ENCODE measurements around the gene INS.
"Not testable (repeated sequence)": the region's sequence is repeated elsewhere in the genome, so short reads cannot be mapped to it uniquely, and the experiment has no call there.

Gene INS

GRCh38 chr11:2131371-2132236 is 29.4 kb downstream of the INS start:
- DNase-seq, result no peak

DNA sequence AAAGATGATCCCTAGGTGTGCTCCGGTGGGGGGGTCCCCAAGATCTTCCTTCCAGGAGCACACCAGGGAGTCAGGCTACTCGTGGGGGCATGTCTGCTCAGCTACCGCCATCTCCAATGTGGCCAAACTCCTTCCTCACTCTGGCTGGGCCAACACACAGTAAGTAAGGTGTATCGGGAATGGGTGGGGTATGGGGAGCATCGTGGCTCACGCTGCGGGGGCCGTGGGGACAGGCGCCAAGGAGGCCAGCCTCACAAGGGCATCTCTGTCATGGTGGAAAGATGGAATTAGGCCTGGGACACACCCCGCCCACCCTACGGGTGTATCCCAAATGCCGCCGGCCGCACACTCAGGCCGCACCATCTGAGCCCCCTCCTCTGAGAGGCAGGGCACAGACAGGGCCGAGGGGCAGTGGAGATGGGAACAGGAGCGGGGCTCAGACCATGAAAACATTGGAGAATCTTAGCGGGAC is 30.1 kb downstream of the INS start:
- no peak for DNase-seq

DNA sequence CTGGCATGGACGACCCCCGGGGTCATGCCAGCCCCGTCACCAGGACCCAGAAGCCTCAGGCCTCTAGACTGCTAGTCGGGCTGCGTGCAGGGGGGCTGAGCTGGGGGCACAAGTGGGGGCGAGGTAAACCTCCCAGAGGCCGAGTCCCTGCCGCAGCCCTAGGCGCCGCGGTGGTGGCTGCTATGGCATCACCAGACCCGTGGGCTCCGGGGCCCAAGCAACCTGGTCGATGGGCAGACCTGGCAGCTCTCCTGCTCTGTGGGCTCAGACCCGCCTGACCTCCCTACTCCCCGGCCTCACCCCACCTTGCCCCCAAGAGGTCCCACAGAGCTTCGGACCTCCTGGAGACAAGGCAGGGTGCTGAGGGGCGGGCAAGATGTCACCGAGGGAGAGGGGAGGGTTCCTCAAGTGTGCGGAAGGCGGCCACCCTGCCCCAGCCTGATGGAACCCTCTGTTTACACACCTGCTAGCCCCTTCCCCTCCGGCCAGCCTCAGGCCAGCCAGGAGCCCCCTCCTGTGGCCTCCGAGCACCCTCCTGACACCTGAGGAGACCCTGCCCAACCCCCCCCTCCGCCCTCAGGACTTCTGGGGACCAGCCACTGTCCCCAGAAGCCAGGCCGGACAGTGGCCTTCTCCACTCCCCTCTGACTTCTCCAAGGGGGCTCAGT is 31.2 kb downstream of the INS start:
- DNase-seq, result no peak

GRCh38 chr11:2129308-2129698 is 31.7 kb downstream of the INS start:
- no peak for DNase-seq

- DNase-seq, result no peak
Measured at GRCh38 chr11:2128511-2129307, 32.3 kb downstream of the INS start.

- DNase-seq, result no peak
Measured at GRCh38 chr11:2128130-2128510, 32.9 kb downstream of the INS start.

DNA sequence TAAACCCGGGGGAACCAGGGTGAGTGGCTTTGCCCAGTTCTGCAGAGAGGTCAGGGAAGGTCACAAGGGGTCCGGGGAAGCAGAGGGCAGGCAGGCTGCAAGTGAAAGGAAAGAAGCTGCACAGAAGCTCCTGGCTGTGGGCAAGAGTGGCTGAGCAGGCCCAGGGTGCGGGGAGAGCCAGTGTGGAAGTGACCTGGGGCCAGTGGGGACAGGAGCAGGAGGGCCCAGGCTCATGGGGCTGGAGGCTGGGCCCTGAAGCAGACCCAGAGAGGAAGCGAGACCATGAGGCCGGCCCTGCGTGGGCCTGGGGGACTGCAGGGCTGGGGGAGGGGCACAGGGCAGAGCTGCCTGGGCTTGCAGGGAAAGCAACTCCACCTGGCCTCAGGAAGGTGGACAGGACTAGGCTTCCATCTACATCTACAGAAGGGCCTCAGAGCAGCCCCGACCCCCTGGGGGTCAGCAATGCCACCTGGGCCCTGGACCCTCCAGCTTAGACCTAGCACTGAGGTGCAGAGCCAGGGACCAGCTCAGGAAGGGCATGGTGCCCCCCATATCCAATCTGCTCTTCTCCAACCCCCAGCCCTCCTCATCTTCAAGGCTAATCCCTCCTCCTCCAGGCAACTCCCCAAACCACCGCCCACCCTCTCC is 33.4 kb downstream of the INS start:
- DNase-seq, result no peak

DNA sequence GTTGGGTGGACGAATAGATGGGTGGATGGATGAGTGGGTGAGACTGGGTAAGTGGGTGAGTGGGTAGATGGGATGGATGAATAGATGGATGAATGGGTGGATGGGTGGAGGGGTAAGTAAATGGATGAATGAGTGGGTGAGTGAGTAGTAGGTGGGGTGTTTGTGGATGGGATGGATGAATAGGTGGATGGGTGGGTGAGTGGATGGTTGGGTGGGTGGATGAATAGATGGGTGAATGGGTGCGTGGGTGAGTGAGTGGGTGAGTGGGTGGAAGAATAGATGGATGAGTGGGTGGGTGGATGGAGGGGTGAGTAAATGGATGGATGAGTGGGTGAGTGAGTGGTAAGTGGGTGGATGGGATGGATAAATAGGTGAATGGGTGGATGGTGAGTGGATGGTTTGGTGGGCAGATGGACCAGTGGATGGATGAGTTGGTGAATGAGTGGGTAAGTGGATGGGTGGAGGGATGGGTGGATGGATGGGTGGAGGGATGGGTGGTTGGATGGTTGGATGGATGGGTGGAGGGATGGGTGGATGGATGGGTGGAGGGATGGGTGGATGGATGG is 34.4 kb downstream of the INS start:
- DNase-seq, result no peak

GRCh38 chr11:2124736-2125484 is 36.1 kb downstream of the INS start:
- not testable (repeated sequence) for DNase-seq

DNA sequence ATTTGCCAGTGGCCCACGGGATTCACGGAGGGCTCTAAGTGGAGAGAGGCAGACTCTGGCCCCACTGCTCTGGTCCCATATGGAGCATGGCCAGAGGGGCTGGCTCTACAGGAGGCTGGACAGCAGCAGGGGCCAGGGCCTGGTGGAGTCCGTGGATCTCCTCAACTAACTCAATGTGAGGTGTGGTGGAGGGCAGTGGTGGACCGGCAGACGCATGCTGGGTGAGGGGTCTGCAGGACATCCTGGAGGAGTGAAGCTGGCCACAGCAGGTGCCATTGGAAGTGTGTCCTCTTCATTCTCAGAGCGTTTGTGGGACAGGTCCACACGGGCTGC is 37.4 kb downstream of the INS start:
- no peak for DNase-seq

DNA sequence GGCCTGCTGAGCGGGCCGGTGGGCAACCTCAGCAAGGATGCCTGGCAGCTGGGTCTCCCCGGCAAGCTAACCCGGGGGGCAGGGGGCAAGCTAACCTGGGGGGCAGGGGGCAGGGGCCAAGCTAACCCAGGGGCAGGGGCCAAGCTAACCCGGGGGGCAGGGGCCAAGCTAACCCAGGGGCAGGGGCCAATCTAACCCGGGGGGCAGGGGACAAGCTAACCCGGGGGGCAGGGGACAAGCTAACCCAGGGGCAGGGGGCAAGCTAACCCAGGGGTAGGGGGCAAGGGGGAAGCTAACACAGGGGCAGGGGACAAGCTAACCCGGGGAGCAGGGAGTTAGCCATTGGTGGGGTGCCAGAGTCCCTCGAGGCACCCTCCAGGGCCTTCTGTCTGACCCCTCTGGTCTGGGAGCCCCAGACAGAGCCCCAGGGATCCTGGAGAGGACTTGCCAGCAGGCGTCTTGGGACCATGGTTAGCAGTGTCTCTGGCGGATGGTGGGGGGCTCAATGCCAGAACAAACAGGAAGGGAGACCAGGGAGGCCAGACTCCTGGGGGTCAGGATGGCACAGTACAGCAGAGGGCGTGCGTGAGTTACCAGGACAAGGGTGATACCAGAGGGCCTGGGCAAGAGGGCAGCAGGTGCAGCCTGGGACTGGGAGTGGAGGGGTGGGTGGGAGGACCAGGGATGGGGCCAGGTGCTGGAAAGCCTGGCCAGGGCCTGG is 37.9 kb downstream of the INS start:
- DNase-seq, result no peak

DNA sequence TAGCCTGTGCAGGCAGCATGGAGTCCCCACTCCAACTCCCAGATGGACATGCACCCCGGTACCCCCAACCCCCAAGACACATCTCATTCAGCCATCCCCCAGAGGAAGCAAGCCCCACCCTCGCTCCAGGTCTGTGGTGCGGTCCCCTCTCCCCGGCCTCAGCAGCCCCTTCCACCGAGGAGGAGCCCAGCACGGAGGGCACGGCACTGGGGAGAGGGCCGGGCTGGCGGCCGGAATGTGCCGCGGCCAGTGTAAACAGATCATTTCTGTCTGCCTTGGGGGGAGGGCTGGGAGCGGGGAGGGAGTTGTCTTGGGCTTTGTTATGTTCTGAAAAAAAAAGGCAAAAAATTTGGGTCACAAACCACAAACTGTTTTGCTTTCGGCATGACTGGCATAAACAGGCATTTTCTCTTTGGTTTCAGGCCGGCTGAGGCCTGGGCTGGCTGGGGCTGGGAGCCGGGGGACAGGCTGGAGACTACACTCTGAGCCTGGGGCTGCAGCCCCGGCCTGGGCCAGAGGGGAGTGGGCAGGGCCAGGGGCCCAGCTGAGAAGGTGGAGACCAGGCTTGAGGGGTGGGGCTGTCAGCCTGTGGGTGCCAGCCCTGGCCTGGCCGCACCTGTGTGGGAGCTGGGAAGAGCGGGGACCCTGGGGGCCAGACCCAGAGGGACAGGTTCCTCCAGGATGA is 38.6 kb downstream of the INS start:
- no peak for DNase-seq

DNA sequence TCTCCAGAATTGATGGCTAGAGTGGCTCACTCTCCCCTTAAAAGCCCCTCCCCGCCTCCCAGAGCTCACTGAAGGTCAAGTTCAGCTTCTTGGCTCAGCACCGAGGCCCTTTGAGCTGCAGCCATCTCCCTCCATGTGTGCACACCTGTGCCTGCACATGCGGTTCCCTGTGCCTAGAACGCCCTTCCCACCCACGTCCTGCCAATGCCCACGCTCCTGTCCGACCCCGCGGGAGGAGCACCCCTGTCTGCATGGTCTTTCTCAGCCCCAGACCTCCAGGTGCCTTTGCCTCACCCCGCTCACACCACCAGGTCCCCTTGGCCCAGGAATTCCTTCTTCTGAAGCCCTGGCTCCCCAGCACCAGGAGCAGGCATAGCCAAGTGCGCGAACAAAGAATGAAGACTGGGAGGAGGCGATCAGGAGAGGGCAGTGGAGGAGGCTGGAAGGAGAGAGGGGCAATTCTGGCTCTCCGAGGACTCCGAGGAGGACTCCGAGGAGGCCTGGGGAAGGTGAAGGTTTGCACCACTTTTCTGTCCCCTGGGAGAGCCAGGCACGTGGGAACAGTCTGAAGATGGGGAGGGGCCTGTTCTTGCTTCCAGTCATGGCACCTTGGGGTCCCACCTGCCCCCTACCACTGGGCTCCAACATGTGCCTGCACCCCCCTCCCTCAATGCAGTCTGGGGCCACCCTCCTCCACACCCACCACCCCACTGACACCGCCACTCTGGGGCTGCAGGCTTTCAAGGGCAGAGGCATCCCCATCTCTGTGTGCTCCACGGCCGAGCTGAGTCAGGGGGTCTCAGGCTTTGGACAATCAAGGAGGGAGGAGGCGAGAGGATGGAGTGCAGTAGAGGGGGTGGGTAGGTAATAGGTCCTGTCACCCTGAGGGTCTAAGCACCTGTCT is 39.5 kb downstream of the INS start:
- no peak for DNase-seq

DNA sequence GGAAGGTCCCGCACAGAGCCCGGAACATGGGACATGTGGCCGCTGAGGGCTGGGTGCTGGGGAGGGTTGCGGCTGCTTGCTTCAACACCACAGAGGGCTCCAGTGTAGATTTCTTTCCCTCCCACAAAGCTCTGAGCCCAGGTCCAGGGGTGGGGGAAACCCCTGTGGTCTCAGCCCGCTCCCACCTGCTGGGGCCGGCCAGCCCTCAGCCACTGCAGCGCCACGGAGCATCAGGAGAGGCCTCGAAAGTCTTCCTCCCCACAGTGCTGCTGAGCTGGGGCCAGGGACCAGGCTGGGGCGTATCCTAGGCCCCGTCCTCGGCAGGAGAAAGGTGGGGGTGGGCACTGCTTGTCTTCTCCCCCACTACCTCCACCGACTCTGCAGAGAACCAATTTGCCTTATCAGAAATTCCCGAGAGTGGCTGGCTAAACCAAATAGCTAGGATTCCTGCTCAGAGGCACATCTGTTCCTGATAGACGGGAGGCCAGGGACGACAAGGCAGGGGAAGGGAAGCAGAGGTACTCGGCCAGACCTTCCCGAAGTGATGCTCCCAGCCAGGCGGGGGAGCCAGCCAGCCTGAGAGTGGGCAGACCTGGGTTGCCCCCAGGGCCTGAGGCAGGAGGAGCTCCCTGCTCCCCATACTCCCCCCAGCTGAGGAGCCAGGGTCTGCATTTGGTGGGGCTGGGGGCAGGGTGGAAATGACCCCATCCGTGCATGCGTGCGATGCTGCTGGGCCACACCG is 40.5 kb downstream of the INS start:
- no peak for DNase-seq

DNA sequence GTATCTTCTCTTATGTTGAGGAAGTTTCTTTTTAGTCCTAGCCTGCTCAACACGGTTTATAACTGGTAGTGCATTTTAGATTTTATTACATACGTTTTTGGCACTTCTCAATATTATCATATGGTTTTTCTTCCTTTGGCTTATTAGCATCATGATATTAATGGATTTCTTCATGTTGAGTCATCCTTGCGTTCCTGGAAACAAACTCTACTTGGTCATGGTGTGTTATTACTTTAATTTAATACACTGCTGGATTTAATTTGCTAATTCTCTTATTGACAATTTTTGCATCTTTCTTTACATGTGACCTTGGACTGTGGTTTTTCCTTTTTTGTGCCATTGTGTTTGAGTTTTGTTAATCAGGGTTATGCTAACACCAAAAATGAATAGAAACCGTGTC is 42.3 kb downstream of the INS start:
- DNase-seq, result no peak

DNA sequence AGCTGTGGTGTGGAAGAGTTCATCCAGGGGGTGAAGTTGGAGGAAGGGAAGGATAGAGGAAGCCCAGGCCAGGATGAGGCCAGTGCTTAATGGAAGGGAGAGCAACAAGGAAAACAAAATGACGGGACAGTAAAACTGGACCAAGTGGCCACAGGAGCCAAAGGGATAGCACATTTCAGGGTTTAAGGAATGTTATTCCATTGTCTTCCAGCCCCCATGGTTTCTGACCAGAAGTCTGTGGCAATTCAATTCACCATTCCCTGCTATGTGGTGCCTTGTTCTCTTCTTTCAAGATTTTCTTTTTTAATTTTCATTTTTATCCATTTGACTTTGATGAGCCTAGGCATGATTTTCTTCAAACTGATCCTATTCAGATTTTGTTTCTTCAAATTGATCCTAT is 44.3 kb downstream of the INS start:
- no peak for DNase-seq

DNA sequence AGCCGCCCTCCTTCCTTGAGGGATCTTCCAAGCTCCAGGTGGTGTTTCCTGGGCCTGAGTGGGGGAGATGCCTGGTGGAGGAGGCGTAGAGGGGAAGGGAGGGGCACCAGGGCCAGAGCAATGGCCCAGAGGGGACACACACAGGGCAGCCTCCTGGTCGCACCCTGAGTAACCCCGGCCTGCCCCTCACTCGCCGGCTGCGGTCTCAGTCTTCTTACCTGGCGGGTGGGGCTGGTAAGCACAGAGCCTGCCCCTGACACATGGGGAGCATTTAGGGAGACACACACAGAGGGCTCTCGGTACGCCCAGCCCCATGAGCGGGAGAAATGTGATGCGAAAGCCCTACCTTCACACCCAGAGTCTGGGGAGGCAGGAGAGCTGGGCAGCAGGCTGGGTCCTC is 45.7 kb downstream of the INS start:
- no peak for DNase-seq

- DNase-seq, result no peak
Measured at GRCh38 chr11:2114430-2115241, 46.4 kb downstream of the INS start.
